ENCODE measurements around the gene RTN3. TPM values are rescaled to one million over a fixed set of nuclear protein-coding genes. Genes with fewer than 3 reads are reported as not detected.
A peak's percentile ranks its signal among the peaks of the same experiment; 100 is the strongest.

Gene RTN3
- total and polyA plus RNA-seq, 2 donors (not counting 1 experiment from before 2014, with no cell fraction given), result 10.1 to 24.9 TPM

DNA sequence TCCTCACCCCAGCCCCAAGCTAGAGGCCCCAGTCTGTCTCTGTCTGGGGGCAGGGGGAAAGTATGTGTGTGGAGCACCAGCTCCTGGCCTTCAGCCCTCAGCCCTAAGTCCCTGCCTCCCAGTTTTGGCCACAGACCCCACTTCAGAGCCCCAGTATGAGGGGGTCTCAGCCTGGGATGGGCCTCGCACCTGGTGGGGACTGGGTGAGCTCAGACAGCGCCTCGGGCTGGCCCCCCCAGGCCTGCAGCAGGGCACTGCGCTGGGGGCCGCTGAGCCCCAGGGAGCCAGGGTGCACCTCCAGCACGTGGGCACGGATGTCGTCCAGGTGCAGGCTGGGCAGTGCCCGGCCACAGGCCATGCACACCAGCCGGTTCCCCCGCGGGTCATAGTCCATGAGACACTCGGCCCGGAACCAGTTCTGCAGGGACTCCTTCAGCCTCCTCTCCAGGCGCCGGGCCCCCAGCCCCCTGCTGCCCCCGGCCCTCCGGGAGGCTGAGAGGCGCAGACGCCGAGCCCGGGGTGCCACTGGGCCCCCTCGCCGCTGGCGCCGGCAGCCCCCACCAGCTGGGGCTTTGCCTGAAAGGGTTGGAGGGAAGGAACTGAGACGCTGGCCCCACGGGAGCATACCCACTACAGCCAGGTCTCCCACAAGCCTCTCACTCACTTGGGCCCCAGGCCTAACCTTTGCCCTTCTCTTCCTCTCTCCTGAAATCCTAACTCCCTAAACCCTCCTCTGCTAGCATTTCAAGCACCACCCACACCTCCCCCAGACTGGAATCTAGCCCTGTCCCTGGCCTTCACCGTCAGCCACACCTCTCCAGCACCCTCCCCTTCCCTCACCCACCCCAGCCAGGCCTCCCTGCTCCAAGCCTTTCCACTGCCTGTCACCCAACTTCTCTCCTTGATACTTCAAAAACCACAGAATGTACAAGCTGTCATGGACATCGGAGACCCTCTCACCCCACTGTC is 83.7 kb downstream of the RTN3 start:
- peaks cover 0 to 2% of the 10 kb centered on the region in 2 experiments for H3K36me3 ChIP-seq (replicated peaks in 1 of 2; ENCODE audit: control extremely low read depth in 1 of 2, control insufficient read depth in 1 of 2, extremely low read depth in 1 of 2, insufficient read depth in 2 of 2, low read length in 1 of 2)
- H3K27me3 ChIP-seq (replicated peaks in 1 of 4; ENCODE audit: control extremely low read depth in 1 of 4, control insufficient read depth in 3 of 4, insufficient read depth in 4 of 4, low read length in 3 of 4), result peaks cover 0 to 8% (median under 1%) of the 10 kb centered on the region in 4 experiments
- no peak overlapping the region for H3K27ac ChIP-seq (ENCODE audit: low read length in 2 of 2)
- H3K4me1 ChIP-seq (ENCODE audit: control insufficient read depth in 2 of 2, insufficient read depth in 2 of 2, low read length in 2 of 2), result peaks cover 13 to 20% of the 10 kb centered on the region in 2 donors
- DNase-seq (peak; percentile 18), ATAC-seq (ENCODE audit: low read depth) (no peak)
- Mint-ChIP-seq H3K4me3 (no peak overlapping the region), H3K27me3 (no peaks in the 10 kb centered on the region), H3K9me3 (ENCODE audit: insufficient read depth) (no peaks in the 10 kb centered on the region), H3K27ac (no peak overlapping the region), H3K4me1 (peaks cover 13% of the 10 kb centered on the region)
- H3K9ac ChIP-seq (ENCODE audit: low read length), result no peak overlapping the region
- no peak overlapping the region for H3K4me3 ChIP-seq (ENCODE audit: control extremely low read depth in 1 of 5, extremely low read depth in 1 of 5, insufficient read depth in 1 of 5, low read depth in 2 of 5, low read length in 4 of 5)
- intact Hi-C loops (cut with micrococcal nuclease), result no loop called here
- CTCF ChIA-PET, result interaction anchor here (1.2 kb wide), 1 partner anchor 73 kb away, joined by 4 read pairs; no protein-coding TSS in a partner anchor
- POLR2A ChIA-PET, result no interaction called here
- no peak overlapping the region for H2AFZ ChIP-seq (ENCODE audit: insufficient read depth, low read depth, low read length, poor library complexity, severe bottlenecking)
- 93% methylated on average over 30 of the region's 30 CpGs for WGBS (ENCODE audit: insufficient coverage)
- no peak for TF ChIP-seq EZH2 (IDR thresholded peaks at IDR 0.05; ENCODE audit: borderline replicate concordance, insufficient read depth, low read depth, low read length, poor library complexity, severe bottlenecking)
- TF ChIP-seq, protein P1, sequence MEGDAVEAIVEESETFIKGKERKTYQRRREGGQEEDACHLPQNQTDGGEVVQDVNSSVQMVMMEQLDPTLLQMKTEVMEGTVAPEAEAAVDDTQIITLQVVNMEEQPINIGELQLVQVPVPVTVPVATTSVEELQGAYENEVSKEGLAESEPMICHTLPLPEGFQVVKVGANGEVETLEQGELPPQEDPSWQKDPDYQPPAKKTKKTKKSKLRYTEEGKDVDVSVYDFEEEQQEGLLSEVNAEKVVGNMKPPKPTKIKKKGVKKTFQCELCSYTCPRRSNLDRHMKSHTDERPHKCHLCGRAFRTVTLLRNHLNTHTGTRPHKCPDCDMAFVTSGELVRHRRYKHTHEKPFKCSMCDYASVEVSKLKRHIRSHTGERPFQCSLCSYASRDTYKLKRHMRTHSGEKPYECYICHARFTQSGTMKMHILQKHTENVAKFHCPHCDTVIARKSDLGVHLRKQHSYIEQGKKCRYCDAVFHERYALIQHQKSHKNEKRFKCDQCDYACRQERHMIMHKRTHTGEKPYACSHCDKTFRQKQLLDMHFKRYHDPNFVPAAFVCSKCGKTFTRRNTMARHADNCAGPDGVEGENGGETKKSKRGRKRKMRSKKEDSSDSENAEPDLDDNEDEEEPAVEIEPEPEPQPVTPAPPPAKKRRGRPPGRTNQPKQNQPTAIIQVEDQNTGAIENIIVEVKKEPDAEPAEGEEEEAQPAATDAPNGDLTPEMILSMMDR (IDR thresholded peaks at IDR 0.05), result no peak
- H4K20me1 ChIP-seq (ENCODE audit: control insufficient read depth, insufficient read depth, low read length, poor library complexity, severe bottlenecking), result peaks cover 18% of the 10 kb centered on the region
- H3K79me2 ChIP-seq (ENCODE audit: control insufficient read depth, insufficient read depth, low read length), result peaks cover 12% of the 10 kb centered on the region
- H3K4me2 ChIP-seq (replicated peaks; ENCODE audit: low read depth, low read length, poor library complexity, severe bottlenecking), result no peak overlapping the region
- H3K9me3 ChIP-seq (ENCODE audit: control extremely low read depth in 1 of 3, control insufficient read depth in 2 of 3, insufficient read depth in 1 of 3, low read length in 2 of 3), result no peaks in the 10 kb centered on the region

Data from B cell (primary cell).